Skeletal muscle satellite cell (primary cell): ENCODE measurements around the gene NUCB1.
A peak's percentile ranks its signal among the peaks of the same experiment; 100 is the strongest.

ENCODE experiments used
- H3K27me3 ChIP-seq: 2 replicates; pipeline ENCODE4 v1.7.0; 2013; ENCODE audit warnings: low read length; ENCODE audit not compliant: control insufficient read depth, insufficient read depth
- H3K36me3 ChIP-seq: 2 replicates; pipeline ENCODE4 v1.7.0; 2013; ENCODE audit warnings: mild to moderate bottlenecking, control low read depth, low read length; ENCODE audit not compliant: insufficient read depth
- H3K4me1 ChIP-seq: 2 replicates; pipeline ENCODE4 v1.7.0; 2013; ENCODE audit warnings: low read length; ENCODE audit not compliant: control insufficient read depth, insufficient read depth
- H3K4me2 ChIP-seq: 2 replicates; pipeline ENCODE4 v1.7.0; 2013; ENCODE audit warnings: mild to moderate bottlenecking, low read length
- H3K4me3 ChIP-seq: 2 replicates; pipeline ENCODE4 v1.7.0; 2013; ENCODE audit warnings: low read length
- H3K9ac ChIP-seq: 2 replicates; pipeline ENCODE4 v1.7.0; 2013; ENCODE audit warnings: mild to moderate bottlenecking, low read depth, low read length, moderate library complexity
- H3K9me3 ChIP-seq: replicated peaks from 2 replicates; pipeline ENCODE4 v1.7.0; 2013; ENCODE audit warnings: mild to moderate bottlenecking, control low read depth, low read length

The NUCB1 gene

GRCh38 chr19:48947258-48947542, 47.1 kb downstream of the NUCB1 start:
- H3K9ac ChIP-seq, result no peak overlapping the region
- H3K4me2 ChIP-seq, result no peak overlapping the region
- no peaks in the 10 kb centered on the region for H3K9me3 ChIP-seq
- H3K36me3 ChIP-seq, result no peaks in the 10 kb centered on the region
- no peaks in the 10 kb centered on the region for H3K4me1 ChIP-seq
- H3K4me3 ChIP-seq, result no peak overlapping the region
- H3K27me3 ChIP-seq, result no peaks in the 10 kb centered on the region

- Histone ChIP-seq H3K4me3 (no peak overlapping the region), H3K4me2 (no peak overlapping the region), H3K27me3 (no peaks in the 10 kb centered on the region), H3K9ac (no peak overlapping the region), H3K9me3 (no peaks in the 10 kb centered on the region), H3K36me3 (no peaks in the 10 kb centered on the region), H3K4me1 (peaks cover 4% of the 10 kb centered on the region)
These were observed 50.0 kb downstream of the NUCB1 start for GRCh38 chr19:48950159-48950558.

- Histone ChIP-seq H3K9me3 (no peaks in the 10 kb centered on the region), H3K27me3 (no peaks in the 10 kb centered on the region), H3K36me3 (peaks cover 3% of the 10 kb centered on the region), H3K9ac (no peak overlapping the region), H3K4me2 (no peak overlapping the region), H3K4me1 (peaks cover 10% of the 10 kb centered on the region), H3K4me3 (no peak overlapping the region)
These were observed 50.9 kb downstream of the NUCB1 start for GRCh38 chr19:48950830-48951519.

- Histone ChIP-seq H3K9ac (no peak overlapping the region), H3K9me3 (no peaks in the 10 kb centered on the region), H3K4me1 (peaks cover 15% of the 10 kb centered on the region), H3K27me3 (no peaks in the 10 kb centered on the region), H3K4me3 (no peak overlapping the region), H3K4me2 (no peak overlapping the region), H3K36me3 (peaks cover 18% of the 10 kb centered on the region)
These were observed 53.0 kb downstream of the NUCB1 start for GRCh38 chr19:48953141-48953540.

- peak overlapping the region; percentile 98 for H3K4me2 ChIP-seq
- H3K4me3 ChIP-seq, result peak overlapping the region; percentile 93
- peaks cover 18% of the 10 kb centered on the region for H3K36me3 ChIP-seq
- peak overlapping the region; percentile 98 for H3K9ac ChIP-seq
- H3K27me3 ChIP-seq, result no peaks in the 10 kb centered on the region
- H3K4me1 ChIP-seq, result peaks cover 15% of the 10 kb centered on the region
- no peaks in the 10 kb centered on the region for H3K9me3 ChIP-seq
These were observed 54.0 kb downstream of the NUCB1 start for GRCh38 chr19:48953990-48954594.

- no peaks in the 10 kb centered on the region for H3K27me3 ChIP-seq
- H3K4me3 ChIP-seq, result peak within 1 kb of the TSS; percentile 93
- H3K9me3 ChIP-seq, result no peaks in the 10 kb centered on the region
- peaks cover 15% of the 10 kb centered on the region for H3K4me1 ChIP-seq
- peaks cover 18% of the 10 kb centered on the region for H3K36me3 ChIP-seq
- H3K9ac ChIP-seq, result peak within 1 kb of the TSS; percentile 98
- H3K4me2 ChIP-seq, result peak within 1 kb of the TSS; percentile 98
These were observed 54.6 kb downstream of the NUCB1 start, which contains the start of gene BAX for GRCh38 chr19:48954595-48955307. TSS of gene BAX (plus strand) at chr19:48954875. CDS start at chr19:48954929, 54 bp downstream.

GRCh38 chr19:48955308-48955958, 55.3 kb downstream of the NUCB1 start:
- no peaks in the 10 kb centered on the region for H3K9me3 ChIP-seq
- H3K36me3 ChIP-seq, result peaks cover 18% of the 10 kb centered on the region
- H3K9ac ChIP-seq, result peak overlapping the region; percentile 98
- H3K27me3 ChIP-seq, result no peaks in the 10 kb centered on the region
- peaks cover 15% of the 10 kb centered on the region for H3K4me1 ChIP-seq
- H3K4me3 ChIP-seq, result peak overlapping the region; percentile 93
- H3K4me2 ChIP-seq, result peak overlapping the region; percentile 98

GRCh38 chr19:48958006-48958405, 57.9 kb downstream of the NUCB1 start:
- Histone ChIP-seq H3K27me3 (no peaks in the 10 kb centered on the region), H3K4me3 (no peak overlapping the region), H3K9ac (no peak overlapping the region), H3K4me2 (no peak overlapping the region), H3K4me1 (peaks cover 25% of the 10 kb centered on the region), H3K9me3 (no peaks in the 10 kb centered on the region), H3K36me3 (peaks cover 20% of the 10 kb centered on the region)

- Histone ChIP-seq H3K4me2 (no peak overlapping the region), H3K27me3 (no peaks in the 10 kb centered on the region), H3K36me3 (peaks cover 20% of the 10 kb centered on the region), H3K9ac (no peak overlapping the region), H3K4me1 (peaks cover 36% of the 10 kb centered on the region), H3K4me3 (no peak overlapping the region), H3K9me3 (no peaks in the 10 kb centered on the region)
These were observed 59.5 kb downstream of the NUCB1 start for GRCh38 chr19:48959341-48960239.

- no peak overlapping the region for H3K9ac ChIP-seq
- H3K4me2 ChIP-seq, result no peak overlapping the region
- H3K36me3 ChIP-seq, result peaks cover 19% of the 10 kb centered on the region
- H3K4me3 ChIP-seq, result no peak overlapping the region
- H3K27me3 ChIP-seq, result no peaks in the 10 kb centered on the region
- peaks cover 32% of the 10 kb centered on the region for H3K4me1 ChIP-seq
- no peaks in the 10 kb centered on the region for H3K9me3 ChIP-seq
These were observed 61.0 kb downstream of the NUCB1 start for GRCh38 chr19:48961051-48961649.
